ENCODE results near the gene CLASP2. TPM values are rescaled to one million over a fixed set of nuclear protein-coding genes. Genes with fewer than 3 reads are reported as not detected.

The CLASP2 gene
- total RNA-seq, 2 experiments from 2014 or later: 63.4 to 73.1 TPM

DNA sequence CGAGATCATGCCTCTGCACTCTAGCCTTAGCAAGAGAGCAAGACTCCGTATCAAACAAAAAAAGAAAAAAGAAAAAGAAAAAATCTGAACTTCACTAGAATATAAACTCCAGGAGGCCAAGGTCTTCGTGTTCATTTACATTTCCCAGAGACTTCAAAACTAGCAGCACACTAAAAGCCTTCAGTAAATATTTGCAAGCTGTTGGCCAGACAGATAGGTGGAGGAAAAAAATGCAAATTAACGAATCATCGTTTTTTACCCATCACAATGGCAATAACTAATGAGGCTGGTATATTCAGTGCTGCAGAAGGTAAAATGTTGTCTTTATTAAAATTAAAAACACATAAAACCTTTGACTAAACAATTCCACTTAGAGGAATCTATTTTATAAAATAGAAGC lies 80.6 kb downstream of the CLASP2 start:
- H3K9me3 ChIP-seq (ENCODE audit: control insufficient read depth in 1 of 2, insufficient read depth in 1 of 2, low read length in 2 of 2): no peaks in the 10 kb centered on the region
- H3K27me3 Mint-ChIP-seq: no peaks in the 10 kb centered on the region
- peaks cover 31% of the 10 kb centered on the region for H3K36me3 Mint-ChIP-seq (ENCODE audit: low read depth)
- no peak overlapping the region for H3K27ac ChIP-seq (ENCODE audit: low read depth in 1 of 2, low read length in 2 of 2)
- CTCF ChIA-PET: interaction anchor here (1.2 to 1.4 kb wide), 2 partner anchors 79 to 150 kb away, joined by 3 to 9 read pairs; no protein-coding TSS in a partner anchor
- no peaks in the 10 kb centered on the region for H3K9me3 Mint-ChIP-seq
- DNase-seq: no peak
- H3K4me3 ChIP-seq (ENCODE audit: low read length): no peak overlapping the region
- no peaks in the 10 kb centered on the region for H3K36me3 ChIP-seq (ENCODE audit: insufficient read depth, low read length)
- TF ChIP-seq, protein P1, sequence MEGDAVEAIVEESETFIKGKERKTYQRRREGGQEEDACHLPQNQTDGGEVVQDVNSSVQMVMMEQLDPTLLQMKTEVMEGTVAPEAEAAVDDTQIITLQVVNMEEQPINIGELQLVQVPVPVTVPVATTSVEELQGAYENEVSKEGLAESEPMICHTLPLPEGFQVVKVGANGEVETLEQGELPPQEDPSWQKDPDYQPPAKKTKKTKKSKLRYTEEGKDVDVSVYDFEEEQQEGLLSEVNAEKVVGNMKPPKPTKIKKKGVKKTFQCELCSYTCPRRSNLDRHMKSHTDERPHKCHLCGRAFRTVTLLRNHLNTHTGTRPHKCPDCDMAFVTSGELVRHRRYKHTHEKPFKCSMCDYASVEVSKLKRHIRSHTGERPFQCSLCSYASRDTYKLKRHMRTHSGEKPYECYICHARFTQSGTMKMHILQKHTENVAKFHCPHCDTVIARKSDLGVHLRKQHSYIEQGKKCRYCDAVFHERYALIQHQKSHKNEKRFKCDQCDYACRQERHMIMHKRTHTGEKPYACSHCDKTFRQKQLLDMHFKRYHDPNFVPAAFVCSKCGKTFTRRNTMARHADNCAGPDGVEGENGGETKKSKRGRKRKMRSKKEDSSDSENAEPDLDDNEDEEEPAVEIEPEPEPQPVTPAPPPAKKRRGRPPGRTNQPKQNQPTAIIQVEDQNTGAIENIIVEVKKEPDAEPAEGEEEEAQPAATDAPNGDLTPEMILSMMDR (IDR thresholded peaks at IDR 0.05): no peak
- no peak overlapping the region for H3K4me3 Mint-ChIP-seq
- no peaks in the 10 kb centered on the region for H3K4me1 Mint-ChIP-seq (ENCODE audit: low read depth)
- H3K4me1 ChIP-seq (ENCODE audit: insufficient read depth, low read length): no peaks in the 10 kb centered on the region
- POLR2A ChIA-PET: no interaction called here
- ATAC-seq (ENCODE audit: poor library complexity): no peak
- intact Hi-C loops (cut with DNase I, micrococcal nuclease): loop anchor here (2.0 to 5.0 kb wide), 2 partner anchors 80 to 139 kb away; partner anchors contain the start of gene CLASP2 (in 1 of the 2)
- no peak overlapping the region for H3K27ac Mint-ChIP-seq
- no peaks in the 10 kb centered on the region for H3K27me3 ChIP-seq (ENCODE audit: control insufficient read depth in 1 of 2, insufficient read depth in 2 of 2, low read length in 2 of 2)

GRCh38 chr3:33636125-33636850 lies 81.8 kb downstream of the CLASP2 start:
- Mint-ChIP-seq H3K4me1 (ENCODE audit: low read depth) (no peaks in the 10 kb centered on the region), H3K27me3 (no peaks in the 10 kb centered on the region), H3K4me3 (no peak overlapping the region), H3K36me3 (ENCODE audit: low read depth) (peaks cover 38% of the 10 kb centered on the region), H3K9me3 (no peaks in the 10 kb centered on the region), H3K27ac (no peak overlapping the region)
- peak; percentile 60 for ATAC-seq (ENCODE audit: poor library complexity)
- H3K27me3 ChIP-seq (ENCODE audit: control insufficient read depth in 1 of 2, insufficient read depth in 2 of 2, low read length in 2 of 2): no peaks in the 10 kb centered on the region
- ChIA-PET CTCF (interaction anchor here (1.2 to 1.4 kb wide), 2 partner anchors 80 to 151 kb away, joined by 3 to 9 read pairs; no protein-coding TSS in a partner anchor), POLR2A (no interaction called here)
- peaks cover 4% of the 10 kb centered on the region for H3K36me3 ChIP-seq (ENCODE audit: insufficient read depth, low read length)
- no peaks in the 10 kb centered on the region for H3K4me1 ChIP-seq (ENCODE audit: insufficient read depth, low read length)
- no peak overlapping the region for H3K4me3 ChIP-seq (ENCODE audit: low read length)
- H3K27ac ChIP-seq (ENCODE audit: low read depth in 1 of 2, low read length in 2 of 2): no peak overlapping the region
- intact Hi-C loops (cut with DNase I, micrococcal nuclease): loop anchor here (1.0 to 5.0 kb wide), 4 partner anchors 81 to 151 kb away; partner anchors contain the start of gene CLASP2 (in 1 of the 2)
- H3K9me3 ChIP-seq (ENCODE audit: control insufficient read depth in 1 of 2, insufficient read depth in 1 of 2, low read length in 2 of 2): no peaks in the 10 kb centered on the region
- TF ChIP-seq, protein P1 (IDR thresholded peaks at IDR 0.05): peak; percentile 56
- DNase-seq: peak in 3 of 14 experiments; percentile 34 to 64 (median 57)

GRCh38 chr3:33634262-33634661 lies 83.8 kb downstream of the CLASP2 start:
- no peak overlapping the region for H3K27ac ChIP-seq (ENCODE audit: low read depth in 1 of 2, low read length in 2 of 2)
- H3K4me1 Mint-ChIP-seq (ENCODE audit: low read depth): no peaks in the 10 kb centered on the region
- no peaks in the 10 kb centered on the region for H3K27me3 ChIP-seq (ENCODE audit: control insufficient read depth in 1 of 2, insufficient read depth in 2 of 2, low read length in 2 of 2)
- ATAC-seq (ENCODE audit: poor library complexity) (no peak), DNase-seq (no peak)
- H3K4me3 ChIP-seq (ENCODE audit: low read length): no peak overlapping the region
- no peaks in the 10 kb centered on the region for H3K4me1 ChIP-seq (ENCODE audit: insufficient read depth, low read length)
- H3K9me3 ChIP-seq (ENCODE audit: control insufficient read depth in 1 of 2, insufficient read depth in 1 of 2, low read length in 2 of 2): no peaks in the 10 kb centered on the region
- no peak overlapping the region for H3K4me3 Mint-ChIP-seq
- TF ChIP-seq, protein P1 (IDR thresholded peaks at IDR 0.05): no peak
- ChIA-PET CTCF (interaction anchor here (1.5 kb wide), 1 partner anchor 153 kb away, joined by 7 read pairs; no protein-coding TSS in a partner anchor), POLR2A (no interaction called here)
- peaks cover 37% of the 10 kb centered on the region for H3K36me3 Mint-ChIP-seq (ENCODE audit: low read depth)
- no peak overlapping the region for H3K27ac Mint-ChIP-seq
- intact Hi-C loops (cut with DNase I, micrococcal nuclease): no loop called here
- no peaks in the 10 kb centered on the region for H3K9me3 Mint-ChIP-seq
- peaks cover 18% of the 10 kb centered on the region for H3K36me3 ChIP-seq (ENCODE audit: insufficient read depth, low read length)
- no peaks in the 10 kb centered on the region for H3K27me3 Mint-ChIP-seq

Data from CD4-positive, alpha-beta T cell (primary cell).